Measurements from ENCODE around the gene GLIS1.

GLIS1 gene

GRCh38 chr1:53576381-53576801 is 162.6 kb downstream of the GLIS1 start:
- H3K36me3 ChIP-seq (ENCODE audit: control insufficient read depth, low read length): no peaks in the 10 kb centered on the region
- no peaks in the 10 kb centered on the region for H3K9me3 ChIP-seq (ENCODE audit: control insufficient read depth, insufficient read depth, low read length)
- H3K79me2 ChIP-seq (ENCODE audit: control insufficient read depth, low read length): no peaks in the 10 kb centered on the region
- no peak for TF ChIP-seq CTCF (IDR thresholded peaks at IDR 0.05; ENCODE audit: low read depth, low read length, poor library complexity, severe bottlenecking)
- no peak for TF ChIP-seq EZH2phosphoT487 (IDR thresholded peaks at IDR 0.05; ENCODE audit: borderline replicate concordance, low read length)
- H3K27me3 ChIP-seq (ENCODE audit: control insufficient read depth, low read length): peaks cover 10% of the 10 kb centered on the region
- no peaks in the 10 kb centered on the region for H3F3A ChIP-seq (ENCODE audit: control insufficient read depth, insufficient read depth)
- no peaks in the 10 kb centered on the region for H3K4me1 ChIP-seq (ENCODE audit: control insufficient read depth, low read length)
- no peak overlapping the region for H3K4me2 ChIP-seq (ENCODE audit: low read length)
- H3K4me3 ChIP-seq (ENCODE audit: low read length): no peak overlapping the region
- no peaks in the 10 kb centered on the region for H3K9me2 ChIP-seq (replicated peaks; ENCODE audit: control insufficient read depth, low read length)
- H3K27ac ChIP-seq (ENCODE audit: low read depth, low read length): no peak overlapping the region
- no peaks in the 10 kb centered on the region for H4K20me1 ChIP-seq (ENCODE audit: control insufficient read depth, insufficient read depth, low read depth, low read length)

- Histone ChIP-seq H3K27ac (ENCODE audit: low read depth, low read length) (no peak overlapping the region), H3K4me3 (ENCODE audit: low read length) (no peak overlapping the region), H3K27me3 (ENCODE audit: control insufficient read depth, low read length) (peaks cover 10% of the 10 kb centered on the region), H3K4me1 (ENCODE audit: control insufficient read depth, low read length) (no peaks in the 10 kb centered on the region), H3K9me2 (replicated peaks; ENCODE audit: control insufficient read depth, low read length) (no peaks in the 10 kb centered on the region), H3K79me2 (ENCODE audit: control insufficient read depth, low read length) (no peaks in the 10 kb centered on the region), H3F3A (ENCODE audit: control insufficient read depth, insufficient read depth) (no peaks in the 10 kb centered on the region), H3K9me3 (ENCODE audit: control insufficient read depth, insufficient read depth, low read length) (no peaks in the 10 kb centered on the region), H4K20me1 (ENCODE audit: control insufficient read depth, insufficient read depth, low read depth, low read length) (no peaks in the 10 kb centered on the region), H3K4me2 (ENCODE audit: low read length) (no peak overlapping the region), H3K36me3 (ENCODE audit: control insufficient read depth, low read length) (no peaks in the 10 kb centered on the region)
- no peak for TF ChIP-seq EZH2phosphoT487 (IDR thresholded peaks at IDR 0.05; ENCODE audit: borderline replicate concordance, low read length)
- no peak for TF ChIP-seq CTCF (IDR thresholded peaks at IDR 0.05; ENCODE audit: low read depth, low read length, poor library complexity, severe bottlenecking)
Observed at GRCh38 chr1:53575955-53576320, 163.0 kb downstream of the GLIS1 start.

- Histone ChIP-seq H3F3A (ENCODE audit: control insufficient read depth, insufficient read depth) (no peaks in the 10 kb centered on the region), H3K36me3 (ENCODE audit: control insufficient read depth, low read length) (no peaks in the 10 kb centered on the region), H3K9me3 (ENCODE audit: control insufficient read depth, insufficient read depth, low read length) (no peaks in the 10 kb centered on the region), H4K20me1 (ENCODE audit: control insufficient read depth, insufficient read depth, low read depth, low read length) (no peaks in the 10 kb centered on the region), H3K9me2 (replicated peaks; ENCODE audit: control insufficient read depth, low read length) (no peaks in the 10 kb centered on the region), H3K79me2 (ENCODE audit: control insufficient read depth, low read length) (no peaks in the 10 kb centered on the region), H3K27me3 (ENCODE audit: control insufficient read depth, low read length) (peaks cover 10% of the 10 kb centered on the region), H3K4me3 (ENCODE audit: low read length) (no peak overlapping the region), H3K4me1 (ENCODE audit: control insufficient read depth, low read length) (no peaks in the 10 kb centered on the region), H3K4me2 (ENCODE audit: low read length) (no peak overlapping the region), H3K27ac (ENCODE audit: low read depth, low read length) (no peak overlapping the region)
- TF ChIP-seq EZH2phosphoT487 (IDR thresholded peaks at IDR 0.05; ENCODE audit: borderline replicate concordance, low read length): no peak
- no peak for TF ChIP-seq CTCF (IDR thresholded peaks at IDR 0.05; ENCODE audit: low read depth, low read length, poor library complexity, severe bottlenecking)
Observed at GRCh38 chr1:53575141-53575954, 163.6 kb downstream of the GLIS1 start.

All from DOHH2 (cell line).